T-helper 1 cell treated with Interleukin-12 subunit alpha and Interleukin-12 subunit beta and Interleukin-4 antibody, amounts not matched to agents 30 μg/mL and 1 μg/mL, for 36 hours (primary cell): ENCODE results near the gene CHMP5.

ENCODE experiments used
- H3K27ac Mint-ChIP-seq: one replicate; pipeline ENCODE4 v1.8.0; 2021; ENCODE audit warnings: mild to moderate bottlenecking, mixed read lengths
- H3K27me3 Mint-ChIP-seq: one replicate; pipeline ENCODE4 v1.8.0; 2021; ENCODE audit warnings: low read depth, mixed read lengths
- H3K36me3 Mint-ChIP-seq: one replicate; pipeline ENCODE4 v1.8.0; 2021; ENCODE audit warnings: low read depth, mixed read lengths
- H3K4me1 Mint-ChIP-seq: one replicate; pipeline ENCODE4 v1.8.0; 2021; ENCODE audit warnings: low read depth, mixed read lengths
- H3K4me3 Mint-ChIP-seq: one replicate; pipeline ENCODE4 v1.8.0; 2021; ENCODE audit warnings: mild to moderate bottlenecking, moderate library complexity, mixed read lengths
- H3K9me3 Mint-ChIP-seq: one replicate; pipeline ENCODE4 v1.8.0; 2021; ENCODE audit warnings: mixed read lengths

Gene CHMP5

GRCh38 chr9:33264473-33265177 lies at the start of gene CHMP5, which contains the start of gene BAG1:
Gene CHMP5 (plus strand): TSS chr9:33265049. CDS start chr9:33265079, 30 bp downstream.
Gene BAG1 (minus strand): TSS chr9:33264708.
- H3K36me3 Mint-ChIP-seq, result peaks cover 47% of the 10 kb centered on the region
- peaks cover 48% of the 10 kb centered on the region for H3K4me1 Mint-ChIP-seq
- H3K27me3 Mint-ChIP-seq, result no peaks in the 10 kb centered on the region
- H3K9me3 Mint-ChIP-seq, result no peaks in the 10 kb centered on the region
- H3K4me3 Mint-ChIP-seq, result peak within 1 kb of the TSS; percentile 97
- peak within 1 kb of the TSS; percentile 95 for H3K27ac Mint-ChIP-seq

GRCh38 chr9:33220681-33221567 lies 43.9 kb upstream of the CHMP5 start:
- Mint-ChIP-seq H3K4me3 (no peak overlapping the region), H3K27me3 (peaks cover 19% of the 10 kb centered on the region), H3K9me3 (no peaks in the 10 kb centered on the region), H3K4me1 (peaks cover 19% of the 10 kb centered on the region), H3K27ac (peak overlapping the region; percentile 14), H3K36me3 (no peaks in the 10 kb centered on the region)

GRCh38 chr9:33221568-33221884 lies 43.3 kb upstream of the CHMP5 start:
- no peak overlapping the region for H3K4me3 Mint-ChIP-seq
- H3K4me1 Mint-ChIP-seq, result peaks cover 20% of the 10 kb centered on the region
- no peaks in the 10 kb centered on the region for H3K9me3 Mint-ChIP-seq
- H3K27me3 Mint-ChIP-seq, result peaks cover 14% of the 10 kb centered on the region
- H3K27ac Mint-ChIP-seq, result no peak overlapping the region
- no peaks in the 10 kb centered on the region for H3K36me3 Mint-ChIP-seq

- no peaks in the 10 kb centered on the region for H3K9me3 Mint-ChIP-seq
- no peak overlapping the region for H3K27ac Mint-ChIP-seq
- H3K27me3 Mint-ChIP-seq, result peaks cover 10% of the 10 kb centered on the region
- H3K4me1 Mint-ChIP-seq, result peaks cover 25% of the 10 kb centered on the region
- no peak overlapping the region for H3K4me3 Mint-ChIP-seq
- no peaks in the 10 kb centered on the region for H3K36me3 Mint-ChIP-seq
Measured at GRCh38 chr9:33222031-33222430, 42.8 kb upstream of the CHMP5 start.

- Mint-ChIP-seq H3K27me3 (peaks cover 4% of the 10 kb centered on the region), H3K27ac (no peak overlapping the region), H3K9me3 (no peaks in the 10 kb centered on the region), H3K4me3 (no peak overlapping the region), H3K36me3 (no peaks in the 10 kb centered on the region), H3K4me1 (peaks cover 25% of the 10 kb centered on the region)
Measured at GRCh38 chr9:33223696-33224095, 41.2 kb upstream of the CHMP5 start.

GRCh38 chr9:33225319-33226147 lies 39.3 kb upstream of the CHMP5 start:
- Mint-ChIP-seq H3K4me3 (no peak overlapping the region), H3K4me1 (peaks cover 25% of the 10 kb centered on the region), H3K9me3 (no peaks in the 10 kb centered on the region), H3K36me3 (no peaks in the 10 kb centered on the region), H3K27me3 (peaks cover 4% of the 10 kb centered on the region), H3K27ac (peak overlapping the region; percentile 27)

- Mint-ChIP-seq H3K27ac (no peak overlapping the region), H3K27me3 (peaks cover 4% of the 10 kb centered on the region), H3K9me3 (no peaks in the 10 kb centered on the region), H3K4me3 (no peak overlapping the region), H3K4me1 (peaks cover 18% of the 10 kb centered on the region), H3K36me3 (no peaks in the 10 kb centered on the region)
Measured at GRCh38 chr9:33227008-33227398, 37.8 kb upstream of the CHMP5 start.

- Mint-ChIP-seq H3K9me3 (no peaks in the 10 kb centered on the region), H3K27ac (no peak overlapping the region), H3K27me3 (peaks cover 3% of the 10 kb centered on the region), H3K4me3 (no peak overlapping the region), H3K36me3 (no peaks in the 10 kb centered on the region), H3K4me1 (peaks cover 18% of the 10 kb centered on the region)
Measured at GRCh38 chr9:33227741-33228140, 37.1 kb upstream of the CHMP5 start.

GRCh38 chr9:33228606-33229005 lies 36.2 kb upstream of the CHMP5 start:
- Mint-ChIP-seq H3K9me3 (no peaks in the 10 kb centered on the region), H3K4me1 (peaks cover 16% of the 10 kb centered on the region), H3K4me3 (no peak overlapping the region), H3K27ac (no peak overlapping the region), H3K36me3 (no peaks in the 10 kb centered on the region), H3K27me3 (no peaks in the 10 kb centered on the region)

- H3K4me1 Mint-ChIP-seq, result peaks cover 16% of the 10 kb centered on the region
- H3K4me3 Mint-ChIP-seq, result no peak overlapping the region
- H3K36me3 Mint-ChIP-seq, result no peaks in the 10 kb centered on the region
- no peaks in the 10 kb centered on the region for H3K9me3 Mint-ChIP-seq
- no peak overlapping the region for H3K27ac Mint-ChIP-seq
- no peaks in the 10 kb centered on the region for H3K27me3 Mint-ChIP-seq
Measured at GRCh38 chr9:33229359-33230114, 35.3 kb upstream of the CHMP5 start.

- Mint-ChIP-seq H3K27me3 (no peaks in the 10 kb centered on the region), H3K36me3 (no peaks in the 10 kb centered on the region), H3K9me3 (no peaks in the 10 kb centered on the region), H3K4me1 (peaks cover 6% of the 10 kb centered on the region), H3K4me3 (no peak overlapping the region), H3K27ac (no peak overlapping the region)
Measured at GRCh38 chr9:33230756-33231622, 33.9 kb upstream of the CHMP5 start.

- H3K4me1 Mint-ChIP-seq, result peaks cover 5% of the 10 kb centered on the region
Measured at GRCh38 chr9:33231623-33231942, 33.3 kb upstream of the CHMP5 start.

GRCh38 chr9:33232815-33233214 lies 32.0 kb upstream of the CHMP5 start:
- Mint-ChIP-seq H3K4me3 (no peak overlapping the region), H3K4me1 (no peaks in the 10 kb centered on the region), H3K9me3 (no peaks in the 10 kb centered on the region)

More at GRCh38 chr9:33231623-33231942, 33.3 kb upstream of the CHMP5 start:
- no peaks in the 10 kb centered on the region for H3K27me3 Mint-ChIP-seq
- H3K9me3 Mint-ChIP-seq, result no peaks in the 10 kb centered on the region
- no peak overlapping the region for H3K27ac Mint-ChIP-seq
- H3K36me3 Mint-ChIP-seq, result no peaks in the 10 kb centered on the region
- no peak overlapping the region for H3K4me3 Mint-ChIP-seq

More at GRCh38 chr9:33232815-33233214, 32.0 kb upstream of the CHMP5 start:
- Mint-ChIP-seq H3K27ac (no peak overlapping the region), H3K27me3 (no peaks in the 10 kb centered on the region), H3K36me3 (no peaks in the 10 kb centered on the region)
